Kidney capillary endothelial cell (primary cell): ENCODE results near the gene SPAG17.

Experiments
- DNase-seq: peaks from one replicate; pipeline ENCODE4 v3.0.0-alpha.2; 2018; ENCODE audit warnings: low spot score

SPAG17 gene

DNA sequence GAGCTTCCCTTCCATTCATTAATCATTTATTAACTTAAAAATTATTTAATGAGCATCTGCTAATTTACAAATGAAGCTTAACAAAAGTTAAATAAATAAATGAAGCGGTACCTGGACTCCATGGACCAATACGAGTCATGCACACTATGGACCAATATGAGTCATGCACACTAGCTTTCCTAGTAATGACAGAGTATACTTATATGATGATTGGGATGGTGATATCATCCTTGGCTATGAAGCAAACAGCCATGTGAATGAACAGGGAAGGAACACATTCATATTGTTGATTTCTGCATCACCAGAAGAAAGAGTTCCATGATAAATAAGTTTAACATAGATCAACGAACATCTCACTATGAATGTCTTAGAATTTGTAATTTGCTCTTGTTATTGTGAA is 109.9 kb downstream of the SPAG17 start:
- DNase-seq = no peak

GRCh38 chr1:118073648-118074435 is 111.2 kb downstream of the SPAG17 start:
- no peak for DNase-seq

- DNase-seq = no peak
These were observed 135.0 kb downstream of the SPAG17 start for GRCh38 chr1:118049981-118050380.

DNA sequence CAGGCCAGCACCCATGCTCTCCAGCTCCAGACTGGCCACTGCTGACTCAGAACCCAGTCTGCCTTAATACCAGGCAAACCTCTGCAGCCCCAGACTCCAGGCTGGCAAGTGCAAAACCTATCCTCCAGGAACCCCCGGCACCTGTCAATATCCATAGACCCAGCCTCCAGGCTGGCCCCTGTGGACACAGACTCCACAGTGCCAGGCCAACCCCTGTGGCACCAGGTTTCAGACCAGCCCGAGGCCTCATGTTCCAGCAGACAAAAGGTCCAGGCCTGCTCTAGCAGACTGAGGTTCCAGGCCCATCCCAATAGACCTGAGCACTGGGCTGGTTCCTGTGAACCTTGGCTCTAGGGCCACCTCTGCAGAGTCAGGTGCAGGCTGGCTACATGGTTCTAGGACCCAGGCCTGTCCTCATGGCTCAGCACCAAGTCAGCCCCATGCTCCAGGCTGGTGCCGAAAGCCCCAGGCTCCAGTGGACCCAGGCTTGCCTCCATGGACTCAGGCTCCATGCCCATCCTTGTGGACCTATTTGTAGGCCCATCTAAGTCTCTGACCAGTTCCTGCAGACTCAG is 137.3 kb downstream of the SPAG17 start:
- DNase-seq = no peak

DNA sequence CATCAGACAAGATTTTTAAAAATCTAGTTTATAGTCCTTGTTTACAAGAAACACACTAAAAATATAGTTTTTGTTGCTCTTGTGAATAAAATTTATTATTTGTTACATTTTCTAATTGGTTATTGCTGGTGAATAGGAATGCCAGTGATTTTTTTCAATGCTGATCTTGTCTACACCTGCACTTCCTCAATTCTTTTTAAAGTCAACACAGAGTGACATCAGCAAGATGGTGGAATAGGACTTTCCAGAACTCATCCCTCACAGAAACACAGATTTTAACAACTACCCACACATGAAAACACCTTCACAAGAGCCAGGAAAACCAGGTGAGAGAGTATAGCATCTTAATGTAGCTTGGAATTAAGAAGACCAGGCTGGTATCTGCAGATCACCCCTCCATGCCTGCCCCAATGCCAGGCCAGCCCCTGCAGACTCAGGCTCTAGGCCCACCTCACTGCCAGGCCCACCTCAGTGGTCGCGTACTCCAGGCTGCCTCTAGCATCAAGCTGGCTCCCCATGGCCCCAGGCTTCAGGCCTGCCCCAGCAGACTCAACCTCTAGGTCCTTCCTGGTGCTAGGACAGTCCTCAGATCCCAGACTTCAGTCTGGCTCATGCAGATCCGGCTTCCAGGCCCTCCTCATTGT is 137.9 kb downstream of the SPAG17 start:
- no peak for DNase-seq

- no peak for DNase-seq
These were observed 141.4 kb downstream of the SPAG17 start for GRCh38 chr1:118043624-118044023.

DNA sequence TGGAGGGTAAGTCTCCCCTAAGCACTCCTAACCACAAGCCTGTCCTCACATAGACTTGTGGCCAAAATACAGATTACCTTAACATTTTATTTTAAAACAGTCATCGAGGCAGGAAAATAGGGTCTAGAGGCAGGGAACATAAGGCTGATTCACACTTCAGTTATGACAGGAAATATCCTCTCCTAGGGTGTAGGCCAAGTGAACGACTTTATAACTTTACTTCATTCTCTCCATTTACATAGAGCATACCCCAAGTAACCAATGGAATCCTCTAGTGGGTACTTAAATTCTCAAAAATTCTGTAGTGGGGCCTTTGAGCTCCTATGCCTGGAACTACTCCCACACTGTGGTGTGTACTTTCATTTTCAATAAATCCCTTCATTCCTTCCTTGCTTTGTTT is 142.5 kb downstream of the SPAG17 start:
- no peak for DNase-seq

GRCh38 chr1:118039170-118039569 is 145.9 kb downstream of the SPAG17 start:
- no peak for DNase-seq

GRCh38 chr1:118032883-118033282 is 152.1 kb downstream of the SPAG17 start:
- DNase-seq = no peak

GRCh38 chr1:118028267-118028666 is 156.8 kb downstream of the SPAG17 start:
- DNase-seq = no peak

GRCh38 chr1:118023199-118023598 is 161.8 kb downstream of the SPAG17 start:
- DNase-seq = no peak

DNA sequence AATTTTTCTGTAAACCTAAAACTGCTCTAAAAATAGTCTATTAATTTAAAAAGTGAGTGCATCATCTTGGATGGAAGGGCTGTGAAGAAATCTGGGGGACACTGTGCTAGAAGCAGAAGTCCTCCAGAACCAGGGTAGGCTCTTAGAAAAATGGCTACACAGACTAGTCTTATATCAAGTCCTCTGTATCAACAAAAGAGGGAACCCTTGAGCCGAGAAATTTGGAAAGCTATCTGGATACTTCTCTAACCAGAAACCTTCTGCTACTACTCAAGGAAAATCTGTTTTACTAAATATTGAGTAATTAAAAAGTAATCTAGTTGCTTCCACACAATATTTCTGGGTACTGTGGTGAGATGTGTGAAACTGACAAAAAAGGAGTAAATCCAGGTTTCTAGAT is 163.4 kb downstream of the SPAG17 start:
- DNase-seq = no peak

GRCh38 chr1:118018060-118018459 is 167.0 kb downstream of the SPAG17 start:
- DNase-seq = no peak

DNA sequence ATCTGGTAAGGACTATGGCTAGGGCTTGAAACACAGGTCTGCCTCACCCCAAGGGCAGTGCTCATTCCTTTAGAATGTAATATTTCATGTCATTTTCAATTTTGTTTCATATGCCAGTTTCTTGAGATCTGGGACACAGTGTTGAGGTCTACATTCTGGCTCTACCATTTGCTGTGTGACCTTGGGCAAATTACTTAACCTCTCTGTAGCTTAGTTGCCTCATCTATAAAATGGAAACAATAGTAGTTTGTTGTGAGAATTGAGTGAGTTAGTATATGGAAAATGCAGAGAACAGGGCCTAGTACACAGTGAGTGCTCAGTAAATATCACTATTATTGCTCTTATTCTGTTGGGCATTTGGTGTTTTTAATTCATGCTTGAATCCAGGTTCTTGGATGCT is 171.1 kb downstream of the SPAG17 start:
- no peak for DNase-seq

DNA sequence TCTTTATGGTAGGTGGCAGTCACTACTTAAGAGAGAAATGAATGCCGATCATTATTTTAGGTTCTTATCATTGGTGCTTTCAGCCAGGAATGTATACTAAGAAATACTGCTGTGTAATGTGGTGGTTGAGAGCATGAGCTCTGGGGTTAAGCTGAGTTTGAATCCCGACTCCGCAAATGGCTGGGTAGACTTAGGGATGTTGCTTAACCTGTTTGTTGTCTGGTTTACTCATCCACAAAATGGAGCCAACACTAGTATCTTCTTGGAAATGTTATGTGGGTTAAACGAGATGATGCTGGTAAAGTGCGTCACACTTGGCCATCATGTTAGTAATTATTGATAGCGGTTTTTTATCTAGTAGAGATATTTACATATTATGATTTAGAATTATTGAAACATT is 171.7 kb downstream of the SPAG17 start:
- DNase-seq = no peak

- no peak for DNase-seq
These were observed 172.4 kb downstream of the SPAG17 start for GRCh38 chr1:118012515-118013124.

DNA sequence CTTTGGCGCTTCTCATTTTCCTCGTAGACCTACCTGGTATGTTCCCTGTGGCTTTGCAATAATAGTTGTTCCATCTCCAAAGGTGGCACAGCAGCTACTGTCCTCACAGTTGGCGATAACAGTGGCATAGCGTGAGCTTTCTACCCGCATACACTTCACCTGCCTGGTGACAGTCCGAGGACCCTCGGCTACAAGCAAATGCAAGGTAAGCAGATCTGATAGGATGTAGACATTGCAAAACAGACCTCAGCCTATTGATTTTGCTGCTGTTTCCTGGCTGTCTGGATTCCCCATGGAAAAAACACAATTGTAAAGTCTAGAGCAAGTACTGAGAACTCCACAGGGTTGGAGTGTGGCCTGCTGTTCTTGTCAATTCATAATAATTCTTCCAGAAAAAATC is 177.0 kb downstream of the SPAG17 start:
- DNase-seq = no peak

GRCh38 chr1:118007391-118007790 is 177.6 kb downstream of the SPAG17 start:
- DNase-seq = no peak

DNA sequence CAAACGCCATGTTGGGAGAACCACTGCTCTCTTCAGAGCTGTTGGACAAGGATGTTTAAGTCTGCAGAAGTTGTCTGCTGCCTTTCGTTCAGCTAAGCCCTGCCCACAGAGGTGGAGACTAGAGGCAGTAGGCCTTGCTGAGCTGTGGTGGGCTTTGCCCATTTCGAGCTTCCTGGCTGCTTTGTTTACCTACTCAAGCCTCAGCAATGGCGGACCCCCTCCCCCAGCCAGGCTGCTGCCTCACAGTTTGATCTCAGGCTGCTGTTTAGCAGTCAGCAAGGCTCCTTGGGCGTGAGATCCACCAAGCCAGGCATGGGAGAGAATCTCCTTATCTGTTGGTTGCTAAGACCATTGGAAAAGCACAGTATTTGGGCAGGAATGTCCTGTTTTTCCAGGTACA is 180.7 kb downstream of the SPAG17 start:
- no peak for DNase-seq

- no peak for DNase-seq
These were observed 199.1 kb downstream of the SPAG17 start for GRCh38 chr1:117985973-117986372.

DNA sequence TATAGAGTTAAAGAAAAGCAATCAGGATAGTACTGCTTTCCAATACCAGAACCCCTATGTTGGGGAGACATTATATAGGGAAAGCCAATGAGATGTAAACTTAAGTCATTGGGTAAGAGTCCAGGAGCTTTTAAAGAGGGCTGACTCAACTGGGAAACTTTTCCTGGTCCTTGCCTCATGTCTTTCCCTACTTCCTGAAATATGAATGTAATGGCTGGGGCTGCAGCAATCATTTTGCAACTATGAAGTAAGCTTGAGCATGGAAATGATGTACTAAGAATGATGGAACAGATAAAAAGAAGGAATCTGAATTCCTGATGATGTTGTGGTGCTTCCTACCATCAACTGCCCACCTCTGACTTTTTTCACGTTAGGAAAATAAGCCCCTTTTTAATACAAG is 199.8 kb downstream of the SPAG17 start:
- no peak for DNase-seq

DNA sequence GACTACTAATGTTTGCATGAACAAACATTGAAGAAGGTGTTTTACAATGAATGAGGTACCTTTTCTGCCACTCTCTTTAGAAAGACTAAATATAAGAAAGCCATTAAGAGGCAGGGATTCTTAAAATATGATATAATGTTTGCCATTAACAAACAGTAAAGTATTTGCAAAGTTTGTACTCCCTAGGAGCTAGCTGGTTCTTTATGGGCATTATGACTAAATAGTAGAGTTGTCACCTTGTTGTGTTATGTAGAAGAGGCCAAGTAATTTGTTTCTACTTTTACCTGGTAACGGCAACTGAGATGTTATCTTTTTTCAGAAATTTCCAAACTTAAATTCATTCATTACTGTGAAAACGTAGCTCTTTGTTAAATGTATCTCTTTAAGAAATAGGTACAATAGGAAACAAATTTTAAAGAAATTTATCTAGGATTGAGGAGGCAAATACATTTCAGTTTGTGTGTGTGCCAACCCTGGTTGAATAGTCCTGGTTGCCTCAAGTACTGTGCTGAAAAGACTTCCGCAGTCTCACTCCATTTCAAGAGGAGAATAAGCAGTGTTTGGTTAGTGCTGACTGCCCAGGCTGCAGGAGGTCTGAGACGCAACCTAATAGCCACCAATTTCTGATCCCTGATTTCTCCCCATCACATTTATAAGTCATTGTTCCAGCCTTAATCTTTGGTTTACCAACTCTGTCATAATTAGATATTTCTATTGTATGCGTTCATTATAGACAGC is 203.4 kb downstream of the SPAG17 start:
- no peak for DNase-seq
